A549 treated with Hydrocortisone at 1 μM for 4 hours (cell line): ENCODE data around the gene ACTR3C. TPM values are rescaled to one million over a fixed set of nuclear protein-coding genes. Genes with fewer than 3 reads are reported as not detected.

Source experiments
- total RNA-seq: library from RNA; stranded (reverse); fragments of 200-300 nt; extraction: Qiagen RNA extraction; gene quantifications from 5 replicates; pipeline ENCODE4 v1.2.3, GENCODE V29; 2022

Gene ACTR3C
- not detected in 5 replicates for total RNA-seq

DNA sequence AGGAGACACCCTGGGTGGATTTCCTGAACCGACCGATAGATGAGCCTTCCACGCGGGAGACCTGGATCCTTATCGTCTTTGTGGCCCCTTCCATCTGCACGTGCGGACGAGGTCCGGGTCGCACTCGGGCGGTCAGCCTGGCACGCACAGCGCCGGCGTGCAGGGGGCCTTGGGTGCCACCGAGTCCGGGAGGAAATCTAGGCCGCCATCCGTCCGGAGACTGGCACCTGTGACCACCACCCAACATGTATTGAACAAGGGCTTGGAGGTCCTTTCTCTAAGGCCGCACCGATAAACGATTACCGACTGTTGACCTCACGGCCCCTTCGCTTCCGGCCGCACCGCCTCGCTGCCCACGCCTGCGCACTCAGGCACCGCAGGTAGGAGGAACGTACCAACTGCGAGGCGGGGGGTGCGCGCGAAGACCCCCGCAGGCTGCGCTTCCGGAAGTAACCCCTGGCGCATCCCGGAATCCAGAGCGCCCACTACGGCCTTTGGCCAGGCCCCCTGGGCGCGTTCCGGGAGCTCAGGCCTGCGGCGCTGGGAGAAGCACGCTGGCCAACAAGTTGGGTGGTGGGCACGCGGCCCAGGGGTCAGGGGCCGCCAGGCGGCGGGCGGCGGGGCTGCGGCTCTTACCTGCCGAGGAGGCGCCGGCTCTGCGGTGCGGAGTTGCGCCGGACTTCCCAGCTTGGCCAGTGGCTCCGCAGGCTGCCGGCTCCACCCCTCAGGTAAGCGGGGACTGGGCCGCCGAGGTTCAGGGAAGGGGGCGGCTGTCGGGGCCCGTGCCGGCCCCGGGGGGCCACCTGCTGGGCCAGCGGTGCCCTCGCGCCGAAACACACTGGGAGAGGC, at the start of gene ACTR3C, which contains the start of gene LRRC61:
Gene ACTR3C (minus strand): TSS at position 713 of the 849 bp plus-strand sequence. CDS start 28,249 bp downstream, outside the sequence.
Gene LRRC61 (plus strand): TSS at position 523 of the 849 bp plus-strand sequence. CDS start 13,507 bp downstream, outside the sequence.

DNA sequence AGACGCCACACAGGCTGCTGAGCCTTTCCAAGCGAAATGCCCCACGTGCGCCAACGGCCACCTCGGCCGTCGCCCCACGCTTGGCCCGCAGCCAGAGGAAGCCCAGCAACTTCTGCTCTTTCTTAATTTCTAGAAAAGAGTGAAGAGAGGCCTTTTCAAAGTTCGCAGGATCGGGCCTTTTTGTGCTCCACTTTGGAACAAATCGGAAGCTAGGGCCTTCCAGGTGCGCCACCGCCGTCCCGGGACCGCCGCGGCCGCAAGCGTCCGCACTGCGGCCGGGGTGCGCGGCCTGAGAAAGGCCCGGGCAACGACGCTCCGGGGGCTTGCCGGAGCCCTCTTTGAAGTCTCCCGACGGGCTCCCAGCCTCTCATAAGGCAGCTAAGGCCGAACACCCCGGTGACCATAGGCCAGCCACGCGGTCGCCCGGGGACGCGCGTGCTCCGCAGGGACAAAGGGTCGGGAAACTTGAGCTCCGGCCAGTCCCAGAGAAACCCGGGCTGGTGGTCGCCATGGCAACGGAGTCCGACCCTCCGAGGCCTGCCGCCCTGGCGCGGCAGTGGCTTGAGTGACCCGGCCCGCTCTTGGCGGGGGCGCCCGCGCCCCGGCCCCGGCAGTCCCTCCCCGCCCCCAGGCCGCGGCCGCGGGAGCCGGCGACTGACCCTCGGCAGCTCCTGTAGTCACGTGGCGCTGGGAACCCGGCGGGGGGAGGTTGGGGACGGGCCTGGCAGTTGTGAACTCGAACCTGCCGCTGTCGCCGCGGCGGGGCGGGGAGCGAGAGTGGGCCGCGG, 44.9 kb upstream of the ACTR3C start, which contains the start of gene REPIN1:
Gene REPIN1 (plus strand): TSS at position 727 of the 788 bp plus-strand sequence. CDS start 890 bp downstream, outside the sequence.

DNA sequence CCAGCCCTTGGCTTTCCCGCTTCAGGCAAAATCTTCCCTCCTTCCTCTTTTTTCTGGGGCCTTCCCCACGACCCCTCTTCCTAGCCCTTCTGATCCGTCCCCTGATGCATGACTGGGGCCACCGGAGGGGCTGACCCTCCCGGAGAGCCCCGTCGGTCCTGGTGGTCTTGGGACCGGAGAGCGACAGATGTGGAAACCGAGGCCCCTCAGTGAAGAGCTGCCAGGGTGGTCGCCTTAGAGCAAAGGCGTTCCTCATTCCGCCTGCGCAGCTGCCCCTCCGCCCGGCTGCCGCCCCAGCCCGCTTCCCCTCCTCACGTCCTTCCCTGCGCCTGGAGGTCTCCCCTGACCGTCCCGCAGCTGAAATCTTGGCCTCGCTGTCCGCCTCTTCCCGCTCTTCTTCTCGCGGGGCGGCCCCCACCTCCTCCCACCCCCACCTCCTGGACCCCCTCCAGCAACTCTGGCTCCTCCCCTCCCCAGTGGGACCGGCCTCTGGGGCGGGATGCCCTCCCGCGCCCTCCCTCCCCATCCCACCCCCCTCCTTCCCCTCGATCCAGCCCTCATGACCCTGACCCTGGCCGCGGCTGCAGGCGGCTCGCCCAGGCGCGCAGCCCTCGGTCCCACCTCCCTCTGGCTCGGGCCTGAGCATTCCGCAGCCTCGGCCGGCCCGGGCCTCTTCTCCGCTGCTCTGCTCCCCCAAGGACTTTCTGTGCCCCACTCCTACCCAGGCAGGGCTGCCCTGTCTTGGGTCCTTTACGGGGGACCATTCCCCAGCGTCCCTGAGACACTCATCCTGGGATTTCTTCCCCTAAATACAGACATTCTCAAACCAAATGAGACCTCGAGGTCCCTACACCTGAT, 18.1 kb upstream of the ACTR3C start, which contains the start of gene RARRES2:
Gene RARRES2 (minus strand): TSS at position 367 of the 858 bp plus-strand sequence. CDS start 1,020 bp downstream, outside the sequence.

Other genes with a start within 250 kb of the ACTR3C start
- gene LRRC61, start 190 bp downstream of the ACTR3C start, total RNA-seq: 0.07 to 0.21 TPM (median 0.11 TPM) in 5 replicates
- gene RARRES2, start 18.1 kb upstream of the ACTR3C start, total RNA-seq: not detected in 5 replicates
- 71.0 to 85.8 TPM (median 82.8 TPM) in 5 replicates for gene REPIN1, start 45.3 kb upstream of the ACTR3C start, total RNA-seq
- gene ZNF775, start 55.8 kb upstream of the ACTR3C start, total RNA-seq: 4.7 to 7.8 TPM (median 6.1 TPM) in 5 replicates
- not detected in 5 replicates for gene GIMAP8, start 127.1 kb upstream of the ACTR3C start, total RNA-seq
- not detected in 5 replicates for gene GIMAP7, start 191.3 kb upstream of the ACTR3C start, total RNA-seq
- not detected in 5 replicates for gene GIMAP4, start 243.8 kb upstream of the ACTR3C start, total RNA-seq